ENCODE results near the gene ZNF578. TPM values are rescaled to one million over a fixed set of nuclear protein-coding genes. Genes with fewer than 3 reads are reported as not detected.
"Not testable (repeated sequence)": the region's sequence is repeated elsewhere in the genome, so short reads cannot be mapped to it uniquely, and the experiment has no call there.

The ZNF578 gene
- total RNA-seq, 1 donor from 2014 or later = 4.1 TPM

- Mint-ChIP-seq H3K27ac (ENCODE audit: unreplicated experiment) (no peak overlapping the region), H3K27me3 (ENCODE audit: unreplicated experiment) (peaks cover 4% of the 10 kb centered on the region), H3K4me1 (ENCODE audit: low read depth, unreplicated experiment) (no peaks in the 10 kb centered on the region), H3K4me3 (ENCODE audit: unreplicated experiment) (no peak overlapping the region), H3K9me3 (ENCODE audit: unreplicated experiment) (peaks cover 35% of the 10 kb centered on the region), H3K36me3 (ENCODE audit: unreplicated experiment) (peaks cover 45% of the 10 kb centered on the region)
- no peak for DNase-seq
- no peak for TF ChIP-seq CTCF (IDR thresholded peaks at IDR 0.05; ENCODE audit: partially characterized antibody, unreplicated experiment)
Measured at GRCh38 chr19:52474351-52475127, 21.2 kb downstream of the ZNF578 start.

DNA sequence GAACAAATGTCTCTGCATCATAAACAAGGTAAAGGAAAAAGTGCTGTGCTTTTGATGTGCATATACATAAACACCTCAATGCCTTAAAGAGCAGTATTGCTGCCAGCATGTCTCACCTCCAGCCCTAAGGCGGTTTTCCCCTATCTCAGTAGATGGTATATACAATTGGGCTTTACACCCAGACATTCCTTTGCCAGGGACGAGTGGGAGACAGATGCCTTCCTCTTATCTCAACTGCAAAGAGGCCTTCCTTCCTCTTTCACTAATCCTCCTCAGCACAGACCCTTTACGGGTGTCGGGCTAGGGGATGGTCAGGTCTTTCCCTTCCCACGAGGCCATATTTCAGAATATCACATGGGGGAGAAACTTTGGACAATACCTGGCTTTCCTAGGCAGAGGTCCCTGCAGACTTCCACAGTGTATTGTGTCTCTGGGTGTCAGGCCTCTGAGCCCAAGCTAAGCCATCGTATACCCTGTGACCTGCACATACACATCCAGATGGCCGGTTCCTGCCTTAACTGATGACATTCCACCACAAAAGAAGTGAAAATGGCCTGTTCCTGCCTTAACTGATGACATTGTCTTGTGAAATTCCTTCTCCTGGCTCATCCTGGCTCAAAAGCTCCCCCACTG is 30.9 kb downstream of the ZNF578 start:
- DNase-seq; H3K4me1 Mint-ChIP-seq (ENCODE audit: low read depth, unreplicated experiment); H3K4me3 Mint-ChIP-seq (ENCODE audit: unreplicated experiment); H3K27ac Mint-ChIP-seq (ENCODE audit: unreplicated experiment); H3K27me3 Mint-ChIP-seq (ENCODE audit: unreplicated experiment): not testable (repeated sequence)
- H3K36me3 Mint-ChIP-seq (ENCODE audit: unreplicated experiment) = peaks cover 13% of the 10 kb centered on the region
- peaks cover 16% of the 10 kb centered on the region for H3K9me3 Mint-ChIP-seq (ENCODE audit: unreplicated experiment)

- H3K4me1 Mint-ChIP-seq (ENCODE audit: low read depth, unreplicated experiment); H3K27me3 Mint-ChIP-seq (ENCODE audit: unreplicated experiment); DNase-seq; H3K27ac Mint-ChIP-seq (ENCODE audit: unreplicated experiment); H3K4me3 Mint-ChIP-seq (ENCODE audit: unreplicated experiment): not testable (repeated sequence)
- Mint-ChIP-seq H3K9me3 (ENCODE audit: unreplicated experiment) (peaks cover 16% of the 10 kb centered on the region), H3K36me3 (ENCODE audit: unreplicated experiment) (peaks cover 13% of the 10 kb centered on the region)
Measured at GRCh38 chr19:52485064-52485463, 31.7 kb downstream of the ZNF578 start.

- peaks cover 15% of the 10 kb centered on the region for H3K36me3 Mint-ChIP-seq (ENCODE audit: unreplicated experiment)
- DNase-seq; H3K4me3 Mint-ChIP-seq (ENCODE audit: unreplicated experiment); H3K27ac Mint-ChIP-seq (ENCODE audit: unreplicated experiment); H3K27me3 Mint-ChIP-seq (ENCODE audit: unreplicated experiment); H3K4me1 Mint-ChIP-seq (ENCODE audit: low read depth, unreplicated experiment): not testable (repeated sequence)
- H3K9me3 Mint-ChIP-seq (ENCODE audit: unreplicated experiment) = peaks cover 16% of the 10 kb centered on the region
Measured at GRCh38 chr19:52485561-52486240, 32.3 kb downstream of the ZNF578 start.

GRCh38 chr19:52492201-52492993 is 39.0 kb downstream of the ZNF578 start:
- peaks cover 8% of the 10 kb centered on the region for H3K9me3 Mint-ChIP-seq (ENCODE audit: unreplicated experiment)
- DNase-seq = peak; percentile 61

More at GRCh38 chr19:52492201-52492993, 39.0 kb downstream of the ZNF578 start:
- Mint-ChIP-seq H3K4me3 (ENCODE audit: unreplicated experiment) (peak overlapping the region; percentile 86), H3K36me3 (ENCODE audit: unreplicated experiment) (peaks cover 20% of the 10 kb centered on the region), H3K27ac (ENCODE audit: unreplicated experiment) (no peak overlapping the region), H3K27me3 (ENCODE audit: unreplicated experiment) (peaks cover 10% of the 10 kb centered on the region), H3K4me1 (ENCODE audit: low read depth, unreplicated experiment) (no peaks in the 10 kb centered on the region)
- peak; percentile 21 for TF ChIP-seq CTCF (IDR thresholded peaks at IDR 0.05; ENCODE audit: partially characterized antibody, unreplicated experiment)
